GM12865 (cell line): ENCODE results near the gene TFEC.

Source experiments
- DNase-seq: peaks from one replicate; pipeline ENCODE4 v3.0.0; 2010; ENCODE audit warnings: low read depth
- H3K4me3 ChIP-seq: 2 replicates; pipeline ENCODE4 v1.5.1; 2011; ENCODE audit warnings: mild to moderate bottlenecking, low read depth, low read length, control low read depth
- CTCF ChIP-seq: IDR thresholded peaks from 2 replicates; pipeline ENCODE4 v1.5.1; 2011; ENCODE audit warnings: low read length, control low read depth, low read depth, inconsistent platforms; ENCODE audit not compliant: insufficient read depth; ENCODE audit errors: missing control alignments

Gene TFEC

GRCh38 chr7:115973406-115973805, 57.2 kb downstream of the TFEC start:
- no peak for TF ChIP-seq CTCF
- DNase-seq, result no peak
- H3K4me3 ChIP-seq, result no peak overlapping the region

GRCh38 chr7:115971506-115971905, 59.1 kb downstream of the TFEC start:
- DNase-seq, result no peak
- TF ChIP-seq CTCF, result no peak
- H3K4me3 ChIP-seq, result no peak overlapping the region

- DNase-seq, result no peak
- no peak for TF ChIP-seq CTCF
Observed at GRCh38 chr7:115968596-115968995, 62.0 kb downstream of the TFEC start.

GRCh38 chr7:115968171-115968570, 62.4 kb downstream of the TFEC start:
- H3K4me3 ChIP-seq, result no peak overlapping the region
- no peak for DNase-seq
- no peak for TF ChIP-seq CTCF

More at GRCh38 chr7:115968596-115968995, 62.0 kb downstream of the TFEC start:
- H3K4me3 ChIP-seq, result no peak overlapping the region

- no peak for TF ChIP-seq CTCF
- no peak overlapping the region for H3K4me3 ChIP-seq
- no peak for DNase-seq
Observed at GRCh38 chr7:115965796-115966475, 64.6 kb downstream of the TFEC start.

GRCh38 chr7:115965236-115965635, 65.3 kb downstream of the TFEC start:
- no peak for TF ChIP-seq CTCF
- no peak for DNase-seq
- no peak overlapping the region for H3K4me3 ChIP-seq

- TF ChIP-seq CTCF, result no peak
- DNase-seq, result no peak
- H3K4me3 ChIP-seq, result no peak overlapping the region
Observed at GRCh38 chr7:115964799-115965198, 65.8 kb downstream of the TFEC start.
